Ectodermal cell (in vitro differentiated cells): ENCODE results near the gene TCHHL1. TPM values are rescaled to one million over a fixed set of nuclear protein-coding genes. Genes with fewer than 3 reads are reported as not detected.
A peak's percentile ranks its signal among the peaks of the same experiment; 100 is the strongest.

Experiments
- H3K27ac ChIP-seq: 2 replicates; pipeline ENCODE4 v1.7.0; 2013; ENCODE audit warnings: mild to moderate bottlenecking, low read depth, low read length; ENCODE audit not compliant: insufficient read depth, poor library complexity, severe bottlenecking
- H3K27me3 ChIP-seq: 2 replicates; pipeline ENCODE4 v1.7.0; 2013; ENCODE audit warnings: mild to moderate bottlenecking, low read length; ENCODE audit not compliant: insufficient read depth, control insufficient read depth, poor library complexity, severe bottlenecking
- H3K36me3 ChIP-seq: one replicate; pipeline ENCODE4 v1.7.0; 2013; ENCODE audit warnings: low read length; ENCODE audit not compliant: control insufficient read depth, insufficient read depth
- H3K4me1 ChIP-seq: one replicate; pipeline ENCODE4 v1.7.0; 2013; ENCODE audit warnings: low read length; ENCODE audit not compliant: control insufficient read depth, insufficient read depth
- H3K4me3 ChIP-seq: 2 replicates; pipeline ENCODE4 v1.7.0; 2013; ENCODE audit warnings: low read depth, low read length, control low read depth; ENCODE audit not compliant: insufficient read depth
- H3K9me3 ChIP-seq: 2 replicates; pipeline ENCODE4 v1.7.0; 2013; ENCODE audit warnings: mild to moderate bottlenecking, low read length, moderate library complexity; ENCODE audit not compliant: control insufficient read depth
- WGBS, 2 experiments: methylation state at CpG; one replicate each; pipeline ENCODE4 v1.1.7; 2013; ENCODE audit warnings: missing lambda C conversion rate in 2 of 2; 5-methylcytosine and 5-hydroxymethylcytosine counted together
- polyA plus RNA-seq, 4 experiments: library from polyadenylated mRNA; stranded (reverse); fragments of 50-300 nt; gene quantifications; one replicate each; pipeline ENCODE4 v1.2.3, GENCODE V29; 2013

The TCHHL1 gene
- not detected for polyA plus RNA-seq (2013, experiment 1 of 4)
- polyA plus RNA-seq (2013, experiment 2 of 4) = not detected
- polyA plus RNA-seq (2013, experiment 3 of 4) = not detected
- polyA plus RNA-seq (2013, experiment 4 of 4) = not detected

- Histone ChIP-seq H3K4me3 (no peak within 1 kb of the TSS), H3K4me1 (no peaks in the 10 kb centered on the region), H3K27ac (no peak within 1 kb of the TSS), H3K36me3 (no peaks in the 10 kb centered on the region), H3K27me3 (no peaks in the 10 kb centered on the region), H3K9me3 (no peaks in the 10 kb centered on the region)
- WGBS, 2 experiments = 77 to 78% methylated on average over 4 of the region's 5 CpGs
These were observed at the start of gene TCHHL1 for GRCh38 chr1:152089014-152089674. TSS of gene TCHHL1 (minus strand) at chr1:152089064. CDS start at chr1:152088143, 921 bp downstream.

GRCh38 chr1:152137215-152137614 is 48.4 kb upstream of the TCHHL1 start:
- H3K4me1 ChIP-seq = no peaks in the 10 kb centered on the region
- H3K4me3 ChIP-seq = no peak overlapping the region
- no peaks in the 10 kb centered on the region for H3K36me3 ChIP-seq
- peaks cover 2% of the 10 kb centered on the region for H3K9me3 ChIP-seq
- no peak overlapping the region for H3K27ac ChIP-seq
- H3K27me3 ChIP-seq = no peaks in the 10 kb centered on the region

- Histone ChIP-seq H3K27me3 (no peaks in the 10 kb centered on the region), H3K4me1 (no peaks in the 10 kb centered on the region), H3K27ac (no peak overlapping the region), H3K4me3 (no peak overlapping the region), H3K36me3 (no peaks in the 10 kb centered on the region), H3K9me3 (no peaks in the 10 kb centered on the region)
These were observed 41.3 kb upstream of the TCHHL1 start for GRCh38 chr1:152130186-152130585.

GRCh38 chr1:152127673-152128072 is 38.8 kb upstream of the TCHHL1 start:
- Histone ChIP-seq H3K27ac (no peak overlapping the region), H3K36me3 (no peaks in the 10 kb centered on the region), H3K4me1 (no peaks in the 10 kb centered on the region), H3K27me3 (no peaks in the 10 kb centered on the region), H3K9me3 (no peaks in the 10 kb centered on the region), H3K4me3 (no peak overlapping the region)

GRCh38 chr1:152125834-152126443 is 37.1 kb upstream of the TCHHL1 start:
- no peaks in the 10 kb centered on the region for H3K9me3 ChIP-seq
- H3K4me1 ChIP-seq = no peaks in the 10 kb centered on the region
- H3K4me3 ChIP-seq = no peak overlapping the region
- H3K36me3 ChIP-seq = no peaks in the 10 kb centered on the region
- 75 to 81% methylated on average over 5 to 6 of the region's 6 CpGs for WGBS, 2 experiments
- H3K27ac ChIP-seq = no peak overlapping the region
- no peaks in the 10 kb centered on the region for H3K27me3 ChIP-seq

- Histone ChIP-seq H3K36me3 (no peaks in the 10 kb centered on the region), H3K9me3 (no peaks in the 10 kb centered on the region), H3K4me3 (no peak overlapping the region), H3K27me3 (peaks cover 25% of the 10 kb centered on the region), H3K4me1 (no peaks in the 10 kb centered on the region), H3K27ac (no peak overlapping the region)
- WGBS, 2 experiments = 89 to 93% methylated on average over 1 of the region's 1 CpG
These were observed 30.1 kb upstream of the TCHHL1 start for GRCh38 chr1:152118915-152119314.

GRCh38 chr1:152115344-152115743 is 26.5 kb upstream of the TCHHL1 start, which contains the start of gene TCHH:
TSS of gene TCHH (minus strand) at chr1:152115444. CDS start at chr1:152114080, 1,364 bp downstream.
- Histone ChIP-seq H3K4me3 (no peak within 1 kb of the TSS), H3K9me3 (no peaks in the 10 kb centered on the region), H3K4me1 (no peaks in the 10 kb centered on the region), H3K27ac (no peak within 1 kb of the TSS), H3K27me3 (peaks cover 60% of the 10 kb centered on the region), H3K36me3 (no peaks in the 10 kb centered on the region)
- 54 to 62% methylated on average over 2 to 4 of the region's 4 CpGs for WGBS, 2 experiments

- Histone ChIP-seq H3K9me3 (no peaks in the 10 kb centered on the region), H3K4me3 (no peak overlapping the region), H3K4me1 (no peaks in the 10 kb centered on the region), H3K27me3 (peaks cover 84% of the 10 kb centered on the region), H3K36me3 (no peaks in the 10 kb centered on the region), H3K27ac (no peak overlapping the region)
- WGBS, 2 experiments = 58 to 67% methylated on average over 12 to 13 of the region's 13 CpGs
These were observed 24.1 kb upstream of the TCHHL1 start for GRCh38 chr1:152112885-152113432.

GRCh38 chr1:152112101-152112884 is 23.4 kb upstream of the TCHHL1 start:
- Histone ChIP-seq H3K4me3 (peak overlapping the region; percentile 8), H3K27ac (no peak overlapping the region), H3K4me1 (no peaks in the 10 kb centered on the region), H3K27me3 (peaks cover 91% of the 10 kb centered on the region), H3K9me3 (no peaks in the 10 kb centered on the region), H3K36me3 (no peaks in the 10 kb centered on the region)
- WGBS, 2 experiments = 22% methylated on average over 53 of the region's 53 CpGs

- no peaks in the 10 kb centered on the region for H3K36me3 ChIP-seq
- H3K4me1 ChIP-seq = no peaks in the 10 kb centered on the region
- H3K9me3 ChIP-seq = no peaks in the 10 kb centered on the region
- H3K27ac ChIP-seq = no peak overlapping the region
- no peak overlapping the region for H3K4me3 ChIP-seq
- peaks cover 92% of the 10 kb centered on the region for H3K27me3 ChIP-seq
- WGBS, 2 experiments = 11 to 12% methylated on average over 44 of the region's 44 CpGs
These were observed 22.7 kb upstream of the TCHHL1 start for GRCh38 chr1:152111515-152111968.
